ENCODE measurements around the gene EPRS1.

DNA sequence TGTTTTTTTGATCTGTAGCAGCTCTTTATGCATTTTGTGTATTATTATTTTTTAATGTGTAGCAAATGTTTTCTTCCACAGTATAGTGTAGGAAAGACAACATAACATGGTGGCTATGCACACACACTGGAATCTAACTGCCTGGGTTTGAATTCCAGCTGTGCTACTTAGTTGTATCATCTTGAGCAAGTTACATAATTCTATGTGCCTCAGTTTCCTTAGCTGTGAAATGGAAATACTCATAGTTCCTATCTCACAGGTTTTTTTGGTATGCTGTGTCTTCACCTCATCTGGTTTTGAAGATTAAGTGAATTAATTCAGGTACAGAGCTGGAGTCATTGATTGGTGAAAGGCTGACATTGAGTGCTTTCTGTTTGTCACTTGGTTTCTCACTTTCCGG lies 46.4 kb upstream of the EPRS1 start:
- TF ChIP-seq, protein P1, sequence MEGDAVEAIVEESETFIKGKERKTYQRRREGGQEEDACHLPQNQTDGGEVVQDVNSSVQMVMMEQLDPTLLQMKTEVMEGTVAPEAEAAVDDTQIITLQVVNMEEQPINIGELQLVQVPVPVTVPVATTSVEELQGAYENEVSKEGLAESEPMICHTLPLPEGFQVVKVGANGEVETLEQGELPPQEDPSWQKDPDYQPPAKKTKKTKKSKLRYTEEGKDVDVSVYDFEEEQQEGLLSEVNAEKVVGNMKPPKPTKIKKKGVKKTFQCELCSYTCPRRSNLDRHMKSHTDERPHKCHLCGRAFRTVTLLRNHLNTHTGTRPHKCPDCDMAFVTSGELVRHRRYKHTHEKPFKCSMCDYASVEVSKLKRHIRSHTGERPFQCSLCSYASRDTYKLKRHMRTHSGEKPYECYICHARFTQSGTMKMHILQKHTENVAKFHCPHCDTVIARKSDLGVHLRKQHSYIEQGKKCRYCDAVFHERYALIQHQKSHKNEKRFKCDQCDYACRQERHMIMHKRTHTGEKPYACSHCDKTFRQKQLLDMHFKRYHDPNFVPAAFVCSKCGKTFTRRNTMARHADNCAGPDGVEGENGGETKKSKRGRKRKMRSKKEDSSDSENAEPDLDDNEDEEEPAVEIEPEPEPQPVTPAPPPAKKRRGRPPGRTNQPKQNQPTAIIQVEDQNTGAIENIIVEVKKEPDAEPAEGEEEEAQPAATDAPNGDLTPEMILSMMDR (IDR thresholded peaks at IDR 0.05), result no peak
- TF ChIP-seq POLR2A (IDR thresholded peaks at IDR 0.05), result no peak
